ENCODE results near the gene PPT2.

Gene PPT2

GRCh38 chr6:32167761-32168262, 13.9 kb downstream of the PPT2 start:
- Histone ChIP-seq H3K27me3 (replicated peaks; ENCODE audit: control insufficient read depth, insufficient read depth, low read length) (no peaks in the 10 kb centered on the region), H3K4me3 (replicated peaks; ENCODE audit: low read depth, low read length) (no peak overlapping the region), H3K36me3 (ENCODE audit: control insufficient read depth, insufficient read depth, low read length) (peaks cover 19% of the 10 kb centered on the region)
- no peak for DNase-seq (ENCODE audit: extremely low read depth, insufficient read length)
- TF ChIP-seq CTCF (IDR thresholded peaks at IDR 0.05; ENCODE audit: insufficient read depth, low read length, poor library complexity, severe bottlenecking), result no peak

GRCh38 chr6:32168350-32168749, 14.4 kb downstream of the PPT2 start:
- Histone ChIP-seq H3K36me3 (ENCODE audit: control insufficient read depth, insufficient read depth, low read length) (peaks cover 19% of the 10 kb centered on the region), H3K4me3 (replicated peaks; ENCODE audit: low read depth, low read length) (no peak overlapping the region), H3K27me3 (replicated peaks; ENCODE audit: control insufficient read depth, insufficient read depth, low read length) (no peaks in the 10 kb centered on the region)
- no peak for DNase-seq (ENCODE audit: extremely low read depth, insufficient read length)
- no peak for TF ChIP-seq CTCF (IDR thresholded peaks at IDR 0.05; ENCODE audit: insufficient read depth, low read length, poor library complexity, severe bottlenecking)

- H3K27me3 ChIP-seq (replicated peaks; ENCODE audit: control insufficient read depth, insufficient read depth, low read length), result no peaks in the 10 kb centered on the region
- H3K4me3 ChIP-seq (replicated peaks; ENCODE audit: low read depth, low read length), result no peak overlapping the region
- no peak for DNase-seq (ENCODE audit: extremely low read depth, insufficient read length)
- no peak for TF ChIP-seq CTCF (IDR thresholded peaks at IDR 0.05; ENCODE audit: insufficient read depth, low read length, poor library complexity, severe bottlenecking)
- peaks cover 19% of the 10 kb centered on the region for H3K36me3 ChIP-seq (ENCODE audit: control insufficient read depth, insufficient read depth, low read length)
Observed at GRCh38 chr6:32168807-32169591, 15.1 kb downstream of the PPT2 start.

GRCh38 chr6:32170294-32170693, 16.4 kb downstream of the PPT2 start:
- TF ChIP-seq CTCF (IDR thresholded peaks at IDR 0.05; ENCODE audit: insufficient read depth, low read length, poor library complexity, severe bottlenecking), result no peak
- Histone ChIP-seq H3K27me3 (replicated peaks; ENCODE audit: control insufficient read depth, insufficient read depth, low read length) (no peaks in the 10 kb centered on the region), H3K36me3 (ENCODE audit: control insufficient read depth, insufficient read depth, low read length) (peaks cover 19% of the 10 kb centered on the region), H3K4me3 (replicated peaks; ENCODE audit: low read depth, low read length) (no peak overlapping the region)
- DNase-seq (ENCODE audit: extremely low read depth, insufficient read length), result no peak

GRCh38 chr6:32171234-32171633, 17.3 kb downstream of the PPT2 start:
- DNase-seq (ENCODE audit: extremely low read depth, insufficient read length), result no peak
- no peaks in the 10 kb centered on the region for H3K27me3 ChIP-seq (replicated peaks; ENCODE audit: control insufficient read depth, insufficient read depth, low read length)
- peaks cover 19% of the 10 kb centered on the region for H3K36me3 ChIP-seq (ENCODE audit: control insufficient read depth, insufficient read depth, low read length)
- TF ChIP-seq CTCF (IDR thresholded peaks at IDR 0.05; ENCODE audit: insufficient read depth, low read length, poor library complexity, severe bottlenecking), result no peak
- H3K4me3 ChIP-seq (replicated peaks; ENCODE audit: low read depth, low read length), result no peak overlapping the region
